ENCODE measurements around the gene EXT2. TPM values are rescaled to one million over a fixed set of nuclear protein-coding genes. Genes with fewer than 3 reads are reported as not detected.

EXT2 gene
- polyA plus RNA-seq, 1 donor from 2014 or later: 77.5 TPM

- TF ChIP-seq SMC3 (conservative IDR thresholded peaks at IDR 0.05; ENCODE audit: poor library complexity) (no peak), EP300 (conservative IDR thresholded peaks at IDR 0.05; ENCODE audit: poor library complexity, severe bottlenecking) (no peak), RAD21 (conservative IDR thresholded peaks at IDR 0.05) (no peak), REST (IDR thresholded peaks at IDR 0.05; ENCODE audit: borderline replicate concordance) (no peak), MXI1 (conservative IDR thresholded peaks at IDR 0.05; ENCODE audit: poor library complexity, severe bottlenecking) (no peak), CTCF (IDR thresholded peaks at IDR 0.05; ENCODE audit: poor library complexity, severe bottlenecking) (no peak), TAF1 (IDR thresholded peaks at IDR 0.05; ENCODE audit: low read depth) (no peak), EZH2 (IDR thresholded peaks at IDR 0.05; ENCODE audit: borderline replicate concordance, insufficient read depth, low read length, poor library complexity, severe bottlenecking) (no peak), POLR2AphosphoS5 (IDR thresholded peaks at IDR 0.05) (no peak)
- Histone ChIP-seq H3K27ac (ENCODE audit: low read length) (no peak overlapping the region), H3K4me2 (ENCODE audit: low read length) (no peak overlapping the region), H3K9me3 (ENCODE audit: low read length) (peaks cover 3% of the 10 kb centered on the region), H3K79me2 (replicated peaks; ENCODE audit: insufficient read depth, low read length) (no peaks in the 10 kb centered on the region), H3K27me3 (ENCODE audit: insufficient read depth, low read depth, low read length) (no peaks in the 10 kb centered on the region), H3F3A (ENCODE audit: insufficient read depth, low read length, poor library complexity, severe bottlenecking) (no peaks in the 10 kb centered on the region), H3K9me2 (ENCODE audit: insufficient read depth, low read length) (no peaks in the 10 kb centered on the region), H4K20me1 (ENCODE audit: insufficient read depth) (no peaks in the 10 kb centered on the region), H3K4me3 (ENCODE audit: low read length) (no peak overlapping the region), H3K36me3 (ENCODE audit: insufficient read depth, low read length) (peaks cover 4% of the 10 kb centered on the region), H2AFZ (ENCODE audit: low read depth, low read length) (no peak overlapping the region), H3K9ac (ENCODE audit: low read length) (no peak overlapping the region)
Measured at GRCh38 chr11:44212128-44212527, 116.7 kb downstream of the EXT2 start.

GRCh38 chr11:44213148-44213547, 117.7 kb downstream of the EXT2 start:
- Histone ChIP-seq H4K20me1 (ENCODE audit: insufficient read depth) (no peaks in the 10 kb centered on the region), H3K9ac (ENCODE audit: low read length) (no peak overlapping the region), H3K27me3 (ENCODE audit: insufficient read depth, low read depth, low read length) (no peaks in the 10 kb centered on the region), H3K9me2 (ENCODE audit: insufficient read depth, low read length) (no peaks in the 10 kb centered on the region), H3K79me2 (replicated peaks; ENCODE audit: insufficient read depth, low read length) (no peaks in the 10 kb centered on the region), H3K27ac (ENCODE audit: low read length) (no peak overlapping the region), H3F3A (ENCODE audit: insufficient read depth, low read length, poor library complexity, severe bottlenecking) (no peaks in the 10 kb centered on the region), H3K36me3 (ENCODE audit: insufficient read depth, low read length) (no peaks in the 10 kb centered on the region), H2AFZ (ENCODE audit: low read depth, low read length) (no peak overlapping the region), H3K4me2 (ENCODE audit: low read length) (no peak overlapping the region), H3K4me3 (ENCODE audit: low read length) (no peak overlapping the region), H3K9me3 (ENCODE audit: low read length) (peaks cover 3% of the 10 kb centered on the region)
- TF ChIP-seq RAD21 (conservative IDR thresholded peaks at IDR 0.05): no peak

- H3K27me3 ChIP-seq (ENCODE audit: insufficient read depth, low read depth, low read length): no peaks in the 10 kb centered on the region
- no peak overlapping the region for H3K27ac ChIP-seq (ENCODE audit: low read length)
- H2AFZ ChIP-seq (ENCODE audit: low read depth, low read length): no peak overlapping the region
- H3K9me3 ChIP-seq (ENCODE audit: low read length): peaks cover 3% of the 10 kb centered on the region
- H3K9me2 ChIP-seq (ENCODE audit: insufficient read depth, low read length): no peaks in the 10 kb centered on the region
- H4K20me1 ChIP-seq (ENCODE audit: insufficient read depth): no peaks in the 10 kb centered on the region
- H3F3A ChIP-seq (ENCODE audit: insufficient read depth, low read length, poor library complexity, severe bottlenecking): no peaks in the 10 kb centered on the region
- H3K4me2 ChIP-seq (ENCODE audit: low read length): no peak overlapping the region
- H3K79me2 ChIP-seq (replicated peaks; ENCODE audit: insufficient read depth, low read length): no peaks in the 10 kb centered on the region
- no peak overlapping the region for H3K9ac ChIP-seq (ENCODE audit: low read length)
- H3K4me3 ChIP-seq (ENCODE audit: low read length): no peak overlapping the region
- no peaks in the 10 kb centered on the region for H3K36me3 ChIP-seq (ENCODE audit: insufficient read depth, low read length)
- TF ChIP-seq EZH2 (IDR thresholded peaks at IDR 0.05; ENCODE audit: borderline replicate concordance, insufficient read depth, low read length, poor library complexity, severe bottlenecking): no peak
- TF ChIP-seq SMC3 (conservative IDR thresholded peaks at IDR 0.05; ENCODE audit: poor library complexity): no peak
- TF ChIP-seq TAF1 (IDR thresholded peaks at IDR 0.05; ENCODE audit: low read depth): no peak
Measured at GRCh38 chr11:44217432-44217831, 122.0 kb downstream of the EXT2 start.

Measured in neural cell (in vitro differentiated cells).